Right lobe of liver (tissue), 6 donors: ENCODE data around the gene CTCFL. TPM values are rescaled to one million over a fixed set of nuclear protein-coding genes. Genes with fewer than 3 reads are reported as not detected.

Experiments used
- ATAC-seq, 4 donors: fragments of 200-7000 bp; cut with Tn5 transposase; one replicate each; pipeline ENCODE4 v1.9.1; 2020; ENCODE audit warnings: mild to moderate bottlenecking in 4 of 4, moderate library complexity in 4 of 4
- DNase-seq, 3 donors: peaks; one replicate each; pipeline ENCODE4 v3.0.0-alpha.2; 2020
- H3K27ac ChIP-seq, 3 donors: fragments of 200-600 bp; one replicate each; pipeline ENCODE4 v1.8.0; 2022
- H3K27me3 ChIP-seq, 2 donors: fragments of 200-600 bp; one replicate each; pipeline ENCODE4 v1.8.0; 2022
- H3K36me3 ChIP-seq, 4 donors: fragments of 200-600 bp; sonication (generic) in 1 of 4; one replicate each; pipeline versions ENCODE4 v1.5.1 to v1.8.0; 2017 to 2022; ENCODE audit warnings: control low read depth in 1 of 4
- H3K4me1 ChIP-seq, 4 donors: fragments of 200-600 bp; sonication (generic) in 1 of 4; one replicate each; pipeline versions ENCODE4 v1.5.1 to v1.8.0; 2017 to 2022; ENCODE audit warnings: control low read depth in 1 of 4
- H3K4me3 ChIP-seq, 3 donors: fragments of 200-600 bp; one replicate each; pipeline ENCODE4 v1.8.0; 2022
- H3K9me3 ChIP-seq, 4 donors: fragments of 200-600 bp; sonication (generic) in 1 of 4; one replicate each; pipeline versions ENCODE4 v1.5.1 to v1.8.0; 2017 to 2022; ENCODE audit warnings: control low read depth in 1 of 4
- POLR2A ChIP-seq: fragments of 450-650 bp; IDR thresholded peaks from one replicate; pipeline ENCODE4 v1.6.1; 2017; ENCODE audit warnings: antibody characterized with exemption, mild to moderate bottlenecking
- WGBS: methylation state at CpG from one replicate; pipeline ENCODE4 v1.1.6; 2018; ENCODE audit warnings: low coverage, low lambda C conversion rate; ENCODE audit not compliant: insufficient coverage; ENCODE audit errors: missing lambda C conversion rate; 5-methylcytosine and 5-hydroxymethylcytosine counted together
- intact Hi-C, 2 donors: fragments of 100-400 bp; cut with DNase I; formaldehyde crosslinking; loops; one replicate each; pipeline versions ENCODE4 v1.11.2 to v1.14.1; 2022
- total RNA-seq, 6 experiments: library from RNA; depleted of rRNA in 2 of 6; stranded (reverse); fragments of >200 nt in 2 of 6; fragmentation: NEBNext Ultra II Directional in 3 of 6; extraction: Animal tissue kit (Norgen Biotek cat#: 25700) in 3 of 6; gene quantifications; one replicate each; pipeline versions ENCODE4 v1.1.0 to v1.2.4, GENCODE V29; 2016 to 2023
- TF ChIP-seq, protein P1 (sequence below), 4 donors: fragments of 200-600 bp in 3 of 4; fragments of 450-650 bp in 1 of 4; IDR thresholded peaks; one replicate each; pipeline versions ENCODE4 v1.5.1 to v1.8.0; 2016 to 2022; ENCODE audit warnings: antibody characterized with exemption in 4 of 4, mild to moderate bottlenecking in 2 of 4
- donor health status: DM: no; HTN: yes; CAD: no.
- donor health status: DM: no; HTN: no; CAD: no.
- donor health status: DM: no; HTN: no; CAD: no.
- donor health status: DM: no; HTN: yes; CAD: no.
- donor health status: DM: no; HTN: yes; CAD: no.

CTCFL gene
- total RNA-seq, 6 experiments from 2014 or later, result 0.09 to 0.50 (median 0.33) TPM; not detected in 2

DNA sequence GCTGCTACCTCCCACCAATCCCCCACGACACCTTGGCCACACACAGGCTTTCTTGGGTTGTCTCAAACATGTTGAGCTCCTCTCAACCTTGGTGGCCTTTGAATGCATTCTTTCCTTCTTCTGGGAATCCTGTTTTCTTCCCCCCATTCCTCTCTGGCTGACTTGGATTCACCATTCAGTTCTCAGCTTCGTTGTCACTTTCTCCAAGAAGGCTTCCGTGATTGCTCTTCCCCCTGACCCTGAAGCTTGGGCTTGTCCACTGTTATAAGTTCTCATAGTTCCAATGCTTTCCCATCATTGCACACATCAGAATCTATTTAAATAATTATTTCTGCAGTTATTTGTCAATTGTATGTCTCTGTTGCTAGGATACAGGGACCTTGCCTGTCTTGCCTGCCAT, 69.6 kb downstream of the CTCFL start:
- peaks cover 0 to 23% (median 0%) of the 10 kb centered on the region in 4 donors for H3K4me1 ChIP-seq
- no peak for TF ChIP-seq POLR2A
- TF ChIP-seq, protein P1, sequence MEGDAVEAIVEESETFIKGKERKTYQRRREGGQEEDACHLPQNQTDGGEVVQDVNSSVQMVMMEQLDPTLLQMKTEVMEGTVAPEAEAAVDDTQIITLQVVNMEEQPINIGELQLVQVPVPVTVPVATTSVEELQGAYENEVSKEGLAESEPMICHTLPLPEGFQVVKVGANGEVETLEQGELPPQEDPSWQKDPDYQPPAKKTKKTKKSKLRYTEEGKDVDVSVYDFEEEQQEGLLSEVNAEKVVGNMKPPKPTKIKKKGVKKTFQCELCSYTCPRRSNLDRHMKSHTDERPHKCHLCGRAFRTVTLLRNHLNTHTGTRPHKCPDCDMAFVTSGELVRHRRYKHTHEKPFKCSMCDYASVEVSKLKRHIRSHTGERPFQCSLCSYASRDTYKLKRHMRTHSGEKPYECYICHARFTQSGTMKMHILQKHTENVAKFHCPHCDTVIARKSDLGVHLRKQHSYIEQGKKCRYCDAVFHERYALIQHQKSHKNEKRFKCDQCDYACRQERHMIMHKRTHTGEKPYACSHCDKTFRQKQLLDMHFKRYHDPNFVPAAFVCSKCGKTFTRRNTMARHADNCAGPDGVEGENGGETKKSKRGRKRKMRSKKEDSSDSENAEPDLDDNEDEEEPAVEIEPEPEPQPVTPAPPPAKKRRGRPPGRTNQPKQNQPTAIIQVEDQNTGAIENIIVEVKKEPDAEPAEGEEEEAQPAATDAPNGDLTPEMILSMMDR (IDR thresholded peaks at IDR 0.05), result no peak
- intact Hi-C loops, result no loop called here

DNA sequence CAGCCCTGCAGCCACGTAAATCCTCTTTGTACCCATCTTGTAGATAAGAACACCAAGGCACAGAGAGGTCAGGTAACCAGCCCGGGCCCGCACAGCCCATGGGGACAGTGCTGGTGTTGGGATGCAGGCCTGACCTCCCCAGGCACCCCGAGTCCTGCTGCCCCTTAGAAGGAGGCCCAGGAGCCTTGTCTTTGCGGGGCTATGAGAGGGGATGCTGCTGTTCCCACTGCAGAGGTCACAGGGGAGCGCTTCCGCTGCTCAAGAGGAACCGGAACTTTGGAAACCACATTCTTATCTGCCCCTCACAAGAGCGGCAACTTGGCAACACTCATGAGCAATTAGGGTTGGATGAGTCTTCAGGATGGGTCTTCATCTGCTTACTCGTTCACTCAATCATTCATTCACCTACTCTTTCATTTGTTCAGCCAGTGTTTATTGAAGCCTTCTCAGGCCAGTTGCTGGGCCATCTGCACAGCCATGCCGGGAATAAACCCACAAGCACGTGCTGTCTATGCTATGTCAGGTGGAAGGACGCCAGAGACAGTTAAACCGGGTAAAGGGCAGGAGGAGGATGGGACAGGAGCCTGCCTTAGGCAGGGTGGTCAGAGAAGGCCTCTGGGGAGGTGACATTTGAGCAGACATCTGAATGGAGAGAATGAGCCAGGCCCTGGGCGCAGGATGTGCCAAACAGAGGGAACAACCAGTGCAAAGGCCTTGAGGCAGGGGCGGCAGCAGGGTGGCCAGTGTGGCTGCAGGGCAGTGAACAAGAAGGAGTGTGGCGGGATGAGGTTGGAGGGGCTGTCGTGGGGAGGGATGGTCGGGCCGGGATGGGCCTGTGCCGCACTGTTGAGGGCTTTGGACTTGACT, 72.9 kb downstream of the CTCFL start:
- Histone ChIP-seq H3K9me3 (no peaks in the 10 kb centered on the region), H3K36me3 (no peaks in the 10 kb centered on the region), H3K4me3 (no peak overlapping the region), H3K4me1 (peaks cover 0 to 6% (median 0%) of the 10 kb centered on the region in 4 donors), H3K27ac (no peak overlapping the region), H3K27me3 (no peaks in the 10 kb centered on the region)
- ATAC-seq (peak; percentile 9 to 58 (median 43)), DNase-seq (no peak)
- TF ChIP-seq, protein P1 (IDR thresholded peaks at IDR 0.05), result no peak
- no peak for TF ChIP-seq POLR2A
- 66% methylated on average over 14 of the region's 21 CpGs for WGBS
- intact Hi-C loops, result no loop called here

More for the DNA sequence above, 69.6 kb downstream of the CTCFL start:
- DNase-seq (no peak), ATAC-seq (no peak)
- Histone ChIP-seq H3K27ac (no peak overlapping the region), H3K9me3 (no peaks in the 10 kb centered on the region), H3K4me3 (no peak overlapping the region), H3K27me3 (no peaks in the 10 kb centered on the region), H3K36me3 (no peaks in the 10 kb centered on the region)
- 71% methylated on average over 3 of the region's 3 CpGs for WGBS

DNA sequence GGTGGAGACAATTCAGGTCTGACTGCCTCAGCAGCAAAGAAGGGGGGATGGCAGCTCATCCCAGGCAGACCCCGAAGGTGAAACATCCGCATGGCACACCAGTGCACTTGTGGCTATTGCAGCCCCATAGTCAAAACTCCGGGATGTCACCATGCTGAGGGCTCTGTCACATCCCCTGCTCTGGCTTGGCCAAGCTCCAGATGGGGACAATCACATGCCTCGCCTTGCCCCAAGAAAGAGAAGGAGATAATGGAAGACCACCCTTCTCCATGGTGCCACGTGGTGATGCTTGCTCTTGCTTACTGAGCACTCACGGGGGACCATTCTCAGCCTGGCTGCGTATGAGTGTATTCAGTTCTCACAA, 73.5 kb downstream of the CTCFL start:
- Histone ChIP-seq H3K9me3 (no peaks in the 10 kb centered on the region), H3K4me1 (peaks cover 0 to 5% (median 0%) of the 10 kb centered on the region in 4 donors), H3K36me3 (no peaks in the 10 kb centered on the region), H3K27me3 (no peaks in the 10 kb centered on the region), H3K27ac (no peak overlapping the region), H3K4me3 (no peak overlapping the region)
- DNase-seq, result no peak
- intact Hi-C loops, result no loop called here
- TF ChIP-seq POLR2A, result no peak
- TF ChIP-seq, protein P1 (IDR thresholded peaks at IDR 0.05), result no peak
- no CpG with 5 or more reads among the region's 7 CpGs for WGBS
- no peak for ATAC-seq

DNA sequence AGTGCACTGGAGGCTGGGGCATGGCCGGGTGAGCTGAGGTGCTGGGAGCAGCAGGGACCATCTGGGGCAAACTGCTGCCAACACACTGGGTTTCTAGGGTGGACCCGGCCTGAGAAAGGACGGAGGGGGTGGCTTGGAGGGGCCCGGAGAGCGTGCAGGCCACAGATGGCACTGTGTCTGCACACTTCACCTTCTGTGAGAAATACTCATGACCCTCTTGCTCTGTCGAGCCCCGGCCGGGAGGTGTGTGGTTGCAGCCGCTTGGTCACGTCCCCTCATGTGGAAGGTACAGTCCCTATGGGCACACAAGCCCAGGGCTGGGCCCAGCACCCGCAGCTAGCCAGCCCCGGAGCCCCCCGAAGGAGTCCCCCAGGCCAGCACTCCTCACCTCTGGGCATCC, 74.0 kb downstream of the CTCFL start:
- no peak for TF ChIP-seq POLR2A
- TF ChIP-seq, protein P1 (IDR thresholded peaks at IDR 0.05), result no peak

More for the DNA sequence above, 74.0 kb downstream of the CTCFL start:
- intact Hi-C loops, result no loop called here
- 45% methylated on average over 2 of the region's 13 CpGs for WGBS
- H3K9me3 ChIP-seq, result no peaks in the 10 kb centered on the region
- no peak overlapping the region for H3K4me3 ChIP-seq
- no peak overlapping the region for H3K27ac ChIP-seq
- ATAC-seq (no peak), DNase-seq (no peak)
- no peaks in the 10 kb centered on the region for H3K36me3 ChIP-seq
- H3K27me3 ChIP-seq, result no peaks in the 10 kb centered on the region
- H3K4me1 ChIP-seq, result peaks cover 0 to 5% (median 0%) of the 10 kb centered on the region in 4 donors
